GM21576 (cell line): Measurements from ENCODE around the gene COQ8A.
"Not testable (repeated sequence)": the region's sequence is repeated elsewhere in the genome, so short reads cannot be mapped to it uniquely, and the experiment has no call there.

Experiments used
- ATAC-seq: cut with Tn5 transposase; IDR thresholded peaks from one replicate; pipeline ENCODE4 v1.9.1; 2021; ENCODE audit warnings: mild to moderate bottlenecking, moderate library complexity; ENCODE audit not compliant: unreplicated experiment

The COQ8A gene

DNA sequence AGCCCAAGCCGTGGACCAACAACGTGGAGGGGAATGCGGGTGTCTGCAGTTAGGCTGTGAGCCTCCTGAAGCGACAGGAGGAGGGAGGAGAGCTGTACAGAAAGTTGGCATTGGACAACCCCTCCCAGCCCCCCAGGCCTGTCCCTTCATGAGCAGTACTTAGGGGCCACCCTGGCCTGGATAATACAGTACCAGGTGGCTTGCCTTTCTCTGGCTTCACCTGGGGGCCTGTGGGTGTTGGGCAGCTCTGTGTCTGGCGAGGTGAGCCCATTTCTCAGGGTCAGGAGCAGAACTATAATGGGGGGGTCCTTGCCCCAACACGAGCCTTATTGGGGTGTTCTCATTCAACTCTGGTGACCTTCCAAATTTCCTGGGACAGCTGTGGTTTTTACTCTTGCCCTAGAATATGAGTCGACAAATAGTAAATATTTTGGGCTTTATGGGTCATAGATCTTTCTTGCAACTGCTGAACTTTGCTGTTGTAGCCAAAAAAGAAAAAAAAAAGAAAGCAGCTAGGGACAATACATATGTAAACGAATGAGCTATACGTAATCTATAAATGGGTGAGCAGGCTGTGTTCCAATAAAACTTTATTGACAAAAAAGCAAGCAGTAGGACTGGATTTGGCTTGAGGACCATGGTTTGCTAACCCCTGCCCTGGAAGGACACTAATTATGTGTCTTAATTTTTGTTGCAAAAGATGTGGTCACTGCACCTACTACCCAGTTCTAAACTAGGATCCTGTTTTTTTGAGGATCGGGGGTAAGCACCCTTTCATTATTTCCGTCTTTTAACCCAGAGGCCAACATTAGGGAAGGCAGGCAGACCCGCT, 11.4 kb downstream of the COQ8A start:
- no peak for ATAC-seq

DNA sequence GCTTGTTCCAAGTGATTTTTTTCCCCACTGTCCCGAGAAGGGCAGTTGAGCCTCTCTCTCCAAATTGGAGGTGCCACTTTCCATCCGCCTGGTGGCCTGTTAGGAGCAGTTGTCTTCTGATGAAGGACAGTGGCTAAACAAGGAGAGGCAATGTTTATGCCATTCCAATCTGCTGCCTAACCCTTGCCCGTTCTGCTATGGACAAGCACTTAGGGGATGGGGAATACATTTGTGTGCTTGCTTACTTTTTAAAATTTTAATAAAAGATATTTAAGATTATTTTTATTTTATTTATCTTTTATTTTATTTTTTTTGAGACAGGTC, 12.0 kb downstream of the COQ8A start:
- ATAC-seq: no peak

DNA sequence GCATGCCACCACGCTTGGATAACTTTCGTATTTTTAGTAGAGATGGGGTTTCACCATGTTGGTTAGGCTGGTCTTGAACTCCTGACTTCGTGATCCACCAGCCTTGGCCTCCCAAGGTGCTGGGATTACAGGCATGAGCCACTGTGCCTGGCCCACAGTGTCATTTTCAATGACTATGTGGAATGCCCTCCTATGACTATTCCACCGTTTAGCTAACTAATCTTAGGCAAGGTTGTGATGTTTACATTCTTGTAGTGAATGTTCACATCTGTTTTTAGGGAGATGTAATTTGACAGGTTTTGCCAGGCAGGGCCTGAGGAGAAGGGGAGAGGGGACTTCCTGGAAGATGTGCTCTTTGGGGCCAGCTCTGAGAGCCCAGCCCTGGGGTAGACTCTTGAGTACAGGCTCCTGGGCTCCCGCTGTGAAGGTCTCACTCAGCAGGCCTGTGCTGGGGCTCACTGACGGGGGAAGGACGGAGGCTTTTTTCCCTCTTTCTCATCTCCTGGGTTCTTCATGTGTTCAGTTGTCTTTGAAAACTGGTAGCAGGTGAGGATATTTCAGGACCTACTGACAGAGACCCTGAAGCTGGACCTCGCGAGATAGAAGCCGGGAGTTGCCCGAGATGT, 13.2 kb downstream of the COQ8A start:
- ATAC-seq: no peak

DNA sequence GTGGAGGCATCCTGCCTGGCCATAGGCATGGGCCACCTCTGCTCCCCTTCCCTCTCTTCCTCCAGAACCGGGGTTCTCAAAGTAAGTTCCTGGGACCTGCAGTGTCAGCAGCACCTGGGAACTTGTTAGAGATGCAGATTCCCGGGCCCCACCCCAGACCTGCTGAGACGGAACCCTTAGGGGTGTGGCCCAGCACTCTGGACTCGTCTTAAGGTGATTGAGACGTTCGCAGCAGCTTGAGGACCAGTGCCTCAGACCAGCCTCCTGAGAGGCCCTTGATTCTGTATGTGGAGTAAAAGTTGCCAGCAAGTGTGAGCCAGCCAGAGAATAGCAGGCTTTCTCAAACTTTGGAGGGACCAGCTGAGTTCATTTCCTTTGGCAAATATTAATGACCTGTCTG, 14.2 kb downstream of the COQ8A start:
- ATAC-seq: no peak

DNA sequence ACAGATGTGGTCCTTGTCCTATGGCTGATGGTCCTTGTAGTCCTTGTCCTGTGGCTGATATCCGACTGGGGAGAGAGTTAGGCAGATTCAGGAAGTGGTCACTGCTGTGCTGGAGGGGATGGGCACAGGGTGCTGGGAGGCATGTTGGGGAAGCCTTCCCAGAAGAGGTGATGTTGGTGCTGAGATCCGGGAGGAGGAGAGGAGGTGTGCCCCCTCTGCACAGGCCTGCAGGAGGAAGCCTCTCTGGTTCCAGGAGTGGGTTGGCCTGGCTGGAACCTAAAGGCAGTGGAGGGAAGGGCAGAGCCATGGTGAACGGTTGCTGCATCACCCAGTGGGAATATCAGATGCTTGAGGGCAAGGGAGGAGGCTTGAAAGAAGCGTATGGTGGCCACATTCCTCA, 14.7 kb downstream of the COQ8A start:
- no peak for ATAC-seq

DNA sequence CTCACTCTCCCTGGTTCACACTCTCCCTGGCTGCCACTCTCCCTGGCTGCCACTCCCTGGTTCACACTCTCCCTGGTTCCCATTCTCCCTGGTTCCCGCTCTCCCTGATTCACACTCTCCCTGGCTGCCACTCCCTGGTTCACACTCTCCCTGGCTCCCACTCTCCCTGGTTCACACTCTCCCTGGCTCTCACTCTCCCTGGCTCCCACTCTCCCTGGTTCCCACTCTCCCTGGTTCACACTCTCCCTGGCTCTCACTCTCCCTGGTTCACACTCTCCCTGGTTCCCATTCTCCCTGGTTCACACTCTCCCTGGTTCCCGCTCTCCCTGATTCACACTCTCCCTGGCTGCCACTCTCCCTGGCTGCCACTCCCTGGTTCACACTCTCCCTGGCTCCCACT, 15.8 kb downstream of the COQ8A start:
- not testable (repeated sequence) for ATAC-seq

DNA sequence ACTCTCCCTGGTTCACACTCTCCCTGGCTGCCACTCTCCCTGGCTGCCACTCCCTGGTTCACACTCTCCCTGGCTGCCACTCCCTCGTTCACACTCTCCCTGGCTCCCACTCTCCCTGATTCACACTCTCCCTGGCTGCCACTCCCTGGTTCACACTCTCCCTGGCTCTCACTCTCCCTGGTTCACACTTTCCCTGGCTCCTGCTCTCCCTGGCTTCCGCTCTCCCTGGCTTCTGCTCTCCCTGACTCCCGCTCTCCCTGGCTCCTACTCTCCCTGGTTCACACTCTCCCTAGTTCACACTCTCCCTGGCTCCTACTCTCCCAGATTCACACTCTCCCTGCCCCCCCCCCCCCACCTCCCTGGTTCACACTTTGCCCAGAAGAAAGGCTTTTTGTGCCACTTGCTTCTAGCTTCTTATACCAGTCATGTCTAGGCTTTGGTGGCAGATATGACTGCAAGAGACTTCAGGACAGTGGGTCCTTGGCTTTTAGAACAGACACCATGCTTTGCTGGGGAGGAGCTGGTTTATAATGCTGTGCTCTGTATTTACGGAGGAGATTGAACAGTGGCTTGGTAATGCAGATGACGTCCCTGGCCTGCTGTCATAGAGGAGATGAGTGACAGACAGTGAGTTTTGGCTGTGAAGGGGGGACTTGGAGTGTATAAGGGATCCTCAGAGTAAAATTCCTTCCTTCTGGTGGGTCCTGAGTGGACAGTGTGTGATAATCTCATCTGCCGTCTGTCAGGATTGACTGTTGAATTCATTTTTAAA, 17.0 kb downstream of the COQ8A start:
- ATAC-seq: no peak

DNA sequence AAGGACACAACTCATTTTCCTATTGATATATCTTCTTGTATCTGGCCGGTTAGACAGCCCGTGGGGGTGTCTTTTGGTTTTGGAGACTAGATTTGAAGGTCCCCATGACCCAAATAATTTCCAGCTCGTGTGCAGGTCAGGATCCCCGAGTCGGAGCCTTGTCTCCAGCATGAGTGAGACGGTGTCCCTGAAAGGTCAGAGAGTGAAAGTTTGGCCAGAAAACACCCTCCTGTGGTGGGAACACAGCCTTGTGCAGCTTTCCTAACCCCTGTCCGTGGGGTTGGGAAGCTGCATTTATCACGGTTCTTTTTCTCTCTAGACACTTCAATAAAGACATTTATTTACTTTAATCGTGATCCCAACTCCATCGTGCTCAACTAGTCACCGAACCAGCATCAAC, 17.6 kb downstream of the COQ8A start:
- no peak for ATAC-seq

DNA sequence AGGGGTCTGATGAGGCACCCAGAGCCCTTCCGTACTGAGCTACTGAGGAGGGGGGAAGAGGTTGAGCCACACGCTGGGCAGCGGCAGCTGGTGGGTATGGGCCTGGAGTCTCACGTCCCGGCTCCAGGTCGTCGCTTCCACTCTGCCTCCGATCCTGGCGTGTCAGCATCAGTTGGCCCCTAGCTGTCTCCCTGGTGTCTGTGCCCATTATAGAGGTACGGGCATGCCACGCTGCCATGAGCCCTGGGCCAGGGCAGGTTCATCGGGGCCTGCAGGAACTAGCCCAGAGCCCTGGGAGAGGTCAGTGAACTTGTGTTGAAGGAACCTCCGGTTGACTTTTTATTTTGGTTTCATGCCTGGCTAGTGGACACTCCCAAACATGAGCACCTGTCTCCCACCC, 18.2 kb downstream of the COQ8A start:
- ATAC-seq: no peak

DNA sequence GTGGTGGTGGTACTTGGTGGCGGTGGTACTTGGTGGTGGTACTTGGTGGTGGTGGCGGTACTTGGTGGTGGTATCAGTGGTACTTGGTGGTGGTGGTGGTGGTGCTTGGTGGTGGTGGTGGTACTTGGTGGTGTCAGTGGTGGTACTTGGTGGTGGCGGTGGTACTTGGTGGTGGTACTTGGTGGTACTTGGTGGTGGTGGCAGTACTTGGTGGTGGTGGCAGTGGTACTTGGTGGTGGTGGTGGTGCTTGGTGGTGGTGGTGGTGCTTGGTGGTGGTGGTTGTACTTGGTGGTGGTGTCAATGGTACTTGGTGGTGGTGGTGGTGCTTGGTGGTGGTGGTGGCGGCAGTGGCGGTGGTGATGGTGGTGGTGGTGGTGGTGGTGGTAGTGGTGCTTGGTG, 20.2 kb downstream of the COQ8A start:
- ATAC-seq: no peak

DNA sequence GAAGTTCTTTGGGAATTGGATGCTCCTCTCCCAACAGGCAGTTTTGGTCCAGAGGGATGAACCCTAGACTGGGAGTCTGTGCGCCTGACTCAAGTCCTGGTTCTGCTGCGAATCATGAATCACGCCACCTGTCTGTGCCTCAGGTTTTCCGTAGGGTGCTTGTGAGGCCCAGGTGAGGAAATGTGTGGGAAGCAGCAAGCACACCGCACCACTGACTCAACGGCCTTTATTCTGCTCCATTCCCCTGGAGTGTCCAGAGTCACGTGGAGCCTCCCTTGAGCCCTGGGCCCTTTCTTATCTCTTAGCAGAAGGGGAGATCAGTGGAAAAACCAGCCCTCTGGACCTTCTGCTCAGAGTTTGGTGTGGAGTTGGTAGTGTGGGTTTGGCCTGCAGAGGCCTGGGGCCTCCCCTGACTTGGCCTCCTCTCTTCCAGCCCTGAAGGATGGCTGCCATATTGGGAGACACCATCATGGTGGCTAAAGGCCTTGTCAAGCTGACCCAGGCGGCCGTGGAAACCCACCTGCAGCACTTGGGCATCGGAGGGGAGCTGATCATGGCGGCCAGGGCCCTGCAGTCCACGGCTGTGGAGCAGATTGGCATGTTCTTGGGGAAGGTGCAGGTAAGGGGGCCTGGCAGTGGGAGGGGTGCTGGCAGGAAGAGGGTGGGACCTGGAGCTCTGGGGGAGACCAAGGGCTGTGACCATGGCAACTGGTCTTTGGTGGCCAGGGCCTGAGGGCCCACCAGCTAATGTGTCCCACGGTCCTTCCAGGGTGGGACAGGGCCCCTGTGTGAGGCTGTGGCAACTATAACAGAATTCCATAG, 21.1 kb downstream of the COQ8A start:
- ATAC-seq: no peak

DNA sequence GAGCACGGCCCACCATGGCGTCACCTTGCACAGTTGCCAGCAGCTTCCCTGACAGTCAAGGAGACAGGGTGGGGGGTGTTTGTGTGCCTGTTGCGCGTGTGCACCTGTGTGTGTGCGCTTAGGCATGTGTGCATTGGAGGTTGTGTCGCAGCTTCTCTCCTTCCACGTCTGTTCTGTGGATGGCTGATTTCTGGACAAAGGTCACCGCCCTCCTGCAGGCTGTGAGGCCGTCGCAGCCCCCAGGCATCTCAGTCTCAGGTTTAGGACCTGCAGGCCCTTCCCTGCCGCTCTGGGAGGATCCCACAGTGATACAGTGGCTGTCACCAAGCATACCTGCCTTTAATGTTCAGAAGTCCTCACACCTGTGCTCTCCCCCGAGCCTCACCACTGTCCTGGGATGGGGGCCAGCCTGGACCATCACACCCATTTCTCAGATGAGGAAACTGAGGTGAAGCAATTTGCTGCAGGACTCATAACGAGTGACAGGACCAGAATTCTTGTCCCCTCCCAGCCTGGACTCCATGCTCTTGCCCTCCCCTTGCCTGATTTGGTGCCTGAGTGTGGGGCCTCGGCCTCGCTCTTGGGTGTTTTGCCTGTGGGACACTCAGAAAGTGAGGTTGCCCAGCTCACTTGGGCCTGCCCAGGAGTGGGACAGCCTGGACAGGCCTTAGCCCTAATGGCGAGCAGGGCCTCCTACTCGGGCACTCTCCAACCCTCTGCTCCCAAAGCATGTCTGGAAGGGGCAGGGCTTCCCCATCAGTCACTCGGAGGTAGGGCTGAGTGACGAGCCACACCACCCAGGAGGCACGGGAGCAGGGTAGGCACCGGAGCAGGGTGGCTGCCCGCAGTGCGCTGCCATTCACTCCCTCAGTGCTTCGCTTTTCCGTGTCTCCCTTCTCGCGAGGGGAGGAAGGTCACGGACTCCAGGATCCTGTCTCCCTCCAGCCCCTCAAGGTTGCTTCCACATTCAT, 22.6 kb downstream of the COQ8A start:
- ATAC-seq: no peak

DNA sequence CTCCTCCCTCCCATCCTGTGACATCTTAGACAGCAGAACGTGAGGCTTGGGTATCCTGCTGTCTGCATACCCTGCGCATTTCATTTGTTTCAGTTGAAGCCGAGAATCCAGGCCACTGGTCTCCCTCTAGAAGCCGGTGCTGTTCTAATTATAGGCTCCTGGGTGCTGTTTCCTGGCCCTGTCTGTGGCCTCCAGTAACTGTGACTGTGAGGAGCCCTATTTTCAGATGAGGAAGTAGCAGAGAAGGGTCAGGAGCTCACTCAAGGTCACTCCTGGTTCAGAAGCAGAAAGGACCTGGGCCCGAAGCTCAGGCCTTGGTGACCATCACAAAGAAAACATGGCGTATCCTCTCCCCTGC, 24.0 kb downstream of the COQ8A start:
- ATAC-seq: no peak

DNA sequence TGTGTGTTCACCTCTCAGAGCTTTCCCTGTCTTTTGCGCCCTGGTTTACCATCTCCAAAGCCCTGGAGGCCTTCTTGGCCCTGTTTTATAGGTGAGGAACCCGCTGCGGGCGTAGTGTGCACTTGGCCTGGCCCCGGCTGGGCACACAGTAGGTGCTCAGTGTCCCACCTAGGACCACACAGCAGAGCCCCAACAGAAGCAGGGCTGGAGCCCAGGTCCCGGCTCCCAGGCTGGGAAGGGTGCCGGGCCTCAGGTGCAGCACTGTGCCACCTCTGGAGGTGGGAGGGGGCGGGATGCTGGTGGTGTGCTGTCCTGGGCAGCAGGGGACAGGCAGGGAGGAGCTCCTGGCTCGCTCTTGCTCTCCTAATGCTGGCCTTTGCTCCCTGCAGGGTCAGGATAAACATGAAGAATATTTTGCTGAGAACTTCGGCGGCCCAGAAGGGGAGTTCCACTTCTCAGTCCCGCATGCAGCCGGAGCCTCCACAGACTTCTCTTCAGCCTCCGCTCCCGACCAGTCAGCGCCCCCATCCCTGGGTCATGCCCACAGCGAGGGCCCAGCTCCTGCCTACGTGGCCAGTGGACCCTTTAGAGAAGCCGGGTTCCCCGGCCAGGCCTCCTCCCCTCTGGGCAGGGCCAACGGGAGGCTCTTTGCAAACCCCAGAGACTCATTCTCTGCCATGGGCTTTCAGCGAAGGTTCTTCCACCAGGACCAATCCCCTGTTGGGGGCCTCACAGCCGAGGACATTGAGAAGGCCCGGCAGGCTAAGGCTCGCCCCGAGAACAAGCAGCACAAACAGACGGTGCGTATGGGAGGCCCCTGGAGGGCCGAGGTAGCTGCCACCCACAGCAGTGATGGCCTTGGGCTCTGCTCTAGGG, 24.8 kb downstream of the COQ8A start:
- no peak for ATAC-seq

DNA sequence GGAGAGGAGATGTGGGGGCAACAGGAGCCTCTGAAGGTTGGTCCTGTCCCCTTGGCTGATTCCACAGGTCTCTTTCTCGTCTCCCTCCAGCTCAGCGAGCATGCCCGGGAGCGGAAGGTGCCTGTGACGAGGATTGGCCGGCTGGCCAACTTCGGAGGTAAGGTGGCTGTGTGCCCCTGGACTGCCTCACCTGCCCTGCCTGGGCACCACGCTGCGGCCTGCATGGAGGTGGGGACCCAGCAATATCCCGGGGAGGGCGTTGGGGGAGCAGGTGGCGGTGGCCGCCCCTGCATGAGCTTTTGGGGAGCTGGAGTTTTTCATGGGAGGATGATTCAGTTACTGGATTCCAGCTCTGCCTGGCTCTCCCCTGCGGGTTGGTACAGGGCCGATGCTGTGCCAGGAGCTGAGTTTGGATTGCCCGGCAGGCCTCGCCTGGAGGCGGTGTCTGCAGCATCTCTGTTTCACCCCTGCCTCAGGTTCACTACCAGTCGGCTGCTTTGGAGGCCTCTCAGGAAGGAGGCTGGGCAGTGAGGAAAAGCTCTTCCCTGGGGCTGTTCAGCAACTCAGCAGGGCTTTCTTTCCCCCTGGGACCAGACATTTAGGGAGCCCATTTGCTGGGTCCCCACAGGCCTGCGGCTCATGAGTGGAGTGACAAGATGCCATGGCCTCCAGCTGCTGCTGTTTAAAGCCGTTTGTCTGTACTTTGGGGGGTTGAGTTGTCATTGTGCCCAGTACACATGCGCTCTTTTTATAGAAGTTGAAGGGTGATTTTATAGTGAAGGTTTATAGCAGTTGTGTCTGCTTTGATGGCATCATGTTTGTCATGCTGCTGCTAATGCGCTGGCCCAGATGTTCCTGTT, 25.7 kb downstream of the COQ8A start:
- no peak for ATAC-seq

DNA sequence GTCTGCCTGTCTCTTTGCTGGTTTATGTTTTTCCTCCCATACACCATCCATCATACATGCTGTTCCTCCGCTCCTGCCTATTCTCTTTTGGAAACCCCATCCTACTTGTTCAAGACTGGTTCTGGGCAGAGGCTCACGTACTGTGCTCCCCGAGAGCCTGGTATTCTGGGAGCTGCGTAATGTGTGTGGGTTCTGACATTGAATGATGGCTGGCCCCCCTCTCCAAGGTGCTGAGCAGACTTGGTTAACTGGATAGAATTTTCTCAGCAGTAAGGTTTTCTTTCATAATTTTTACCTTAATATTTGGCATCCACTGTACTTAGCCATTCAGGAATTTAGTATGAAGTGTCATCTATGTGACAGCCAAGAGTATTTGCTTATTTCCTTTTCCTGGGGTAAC, 26.6 kb downstream of the COQ8A start:
- ATAC-seq: no peak

DNA sequence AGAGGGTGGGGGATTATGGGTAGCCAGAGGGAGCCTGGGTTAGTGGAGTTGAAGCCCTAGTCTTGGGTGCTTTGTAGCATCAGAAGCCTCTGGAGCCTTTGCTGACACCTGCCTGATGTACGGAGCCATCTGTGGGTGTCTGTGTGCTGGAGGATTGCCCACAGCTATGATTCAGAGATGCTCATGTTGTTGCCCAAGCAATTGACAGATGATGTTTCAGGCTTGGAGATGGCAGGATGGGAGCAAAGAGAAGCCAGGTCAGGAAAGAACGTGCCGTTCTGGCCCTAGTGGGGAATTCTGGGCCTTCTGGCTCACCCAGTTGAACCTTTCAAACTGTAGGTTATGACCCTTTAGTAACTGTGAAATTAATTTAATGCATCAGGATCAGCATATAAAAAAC, 27.6 kb downstream of the COQ8A start:
- no peak for ATAC-seq

DNA sequence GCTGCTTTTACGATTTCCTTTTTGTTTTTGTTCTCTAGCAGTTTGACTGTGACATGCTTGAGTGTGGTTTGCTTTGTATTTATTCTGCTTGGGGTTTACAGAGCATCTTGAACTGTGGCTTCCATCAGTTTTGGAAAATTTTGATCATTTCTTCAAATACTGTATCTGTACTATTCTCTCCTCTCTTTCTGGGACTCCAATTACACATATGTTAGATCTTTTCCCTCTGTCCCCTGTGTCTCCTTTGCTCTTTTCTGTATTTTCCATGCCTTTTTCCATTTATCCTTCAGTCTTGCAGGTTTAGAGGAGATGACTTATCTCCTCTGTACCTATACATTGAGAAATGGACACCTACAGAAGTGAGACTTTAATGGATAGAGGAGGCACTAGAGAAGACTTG, 31.7 kb downstream of the COQ8A start:
- no peak for ATAC-seq
